ENCODE measurements around the gene SYNPR.

DNA sequence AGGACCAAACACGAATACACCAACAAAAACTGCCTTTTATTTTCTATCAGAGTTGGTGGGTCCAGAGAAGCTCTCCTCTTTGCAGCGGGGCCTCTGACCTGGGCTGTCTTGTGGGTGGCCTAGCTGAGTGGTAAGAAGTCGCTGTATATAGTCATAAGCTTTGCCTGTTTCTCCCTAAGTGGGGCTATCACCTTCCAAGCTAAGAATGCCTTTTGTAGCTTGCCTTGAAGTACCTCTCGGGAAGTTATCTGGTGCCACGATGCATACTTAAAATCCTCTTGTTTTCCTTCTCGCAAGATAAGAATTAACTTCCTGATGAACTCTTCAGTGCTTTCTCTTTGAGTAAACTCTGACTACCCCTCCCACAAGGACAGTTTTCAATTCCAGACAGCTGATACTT, 178.8 kb downstream of the SYNPR start:
- TF ChIP-seq POLR2A (IDR thresholded peaks at IDR 0.05; ENCODE audit: low read length): no peak
- TF ChIP-seq GATA1 (IDR thresholded peaks at IDR 0.05; ENCODE audit: low read depth, low read length): no peak

All from erythroblast (primary cell).